Measurements from ENCODE around the gene LIF.

The LIF gene

GRCh38 chr22:30214703-30215407 is 31.7 kb downstream of the LIF start:
- ChIA-PET CTCF (interaction anchor here (0.8 kb wide), 1 partner anchor 36 kb away, joined by 3 read pairs; no protein-coding TSS in a partner anchor), POLR2A (no interaction called here)
- DNase-seq (ENCODE audit: extremely low spot score): no peak
- no peak for TF ChIP-seq FOXA1 (IDR thresholded peaks at IDR 0.05)
- no peak for TF ChIP-seq ZNF384 (IDR thresholded peaks at IDR 0.05)
- no peak for TF ChIP-seq CTBP1 (IDR thresholded peaks at IDR 0.05; ENCODE audit: borderline replicate concordance)
- TF ChIP-seq HDGF (IDR thresholded peaks at IDR 0.05; ENCODE audit: borderline replicate concordance): no peak
- TF ChIP-seq PKNOX1 (IDR thresholded peaks at IDR 0.05): no peak
- TF ChIP-seq BHLHE40 (IDR thresholded peaks at IDR 0.05; ENCODE audit: borderline replicate concordance): no peak
- no peak for TF ChIP-seq TARDBP (IDR thresholded peaks at IDR 0.05)

DNA sequence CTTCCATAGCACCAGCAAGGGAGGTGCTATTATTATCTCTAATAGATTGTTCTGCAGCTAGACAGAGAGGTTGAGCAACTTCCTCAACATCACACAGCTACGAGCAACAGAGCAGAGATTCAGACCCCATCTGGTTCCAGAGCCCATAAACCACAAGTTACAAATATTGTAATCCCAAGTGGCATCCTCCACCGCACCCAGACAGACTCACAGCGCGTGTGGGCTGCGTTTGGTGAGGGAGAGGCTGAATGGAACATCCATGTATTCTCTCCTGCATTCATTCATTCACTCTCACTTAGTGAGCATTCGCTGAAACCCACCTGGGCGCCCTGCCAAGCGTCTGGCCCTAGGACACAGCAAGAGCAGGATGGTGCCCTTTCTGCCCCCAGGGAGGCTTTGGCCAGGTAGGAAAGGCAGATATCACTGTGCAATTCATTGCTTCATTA is 33.5 kb downstream of the LIF start:
- no peak for DNase-seq (ENCODE audit: extremely low spot score)
- TF ChIP-seq FOXK2 (IDR thresholded peaks at IDR 0.05): no peak
- CTCF ChIA-PET: interaction anchor here (0.7 kb wide), 1 partner anchor 114 kb away, joined by 3 read pairs; the partner anchor contains the start of gene TBC1D10A
- POLR2A ChIA-PET: no interaction called here

- ChIA-PET CTCF (interaction anchor here (0.7 kb wide), 1 partner anchor 114 kb away, joined by 3 read pairs; the partner anchor contains the start of gene TBC1D10A), POLR2A (no interaction called here)
- DNase-seq (ENCODE audit: extremely low spot score): no peak
- TF ChIP-seq HDGF (IDR thresholded peaks at IDR 0.05; ENCODE audit: borderline replicate concordance) (no peak), BHLHE40 (IDR thresholded peaks at IDR 0.05; ENCODE audit: borderline replicate concordance) (no peak), FOXK2 (IDR thresholded peaks at IDR 0.05) (no peak), SUZ12 (IDR thresholded peaks at IDR 0.05) (no peak), ARNT (IDR thresholded peaks at IDR 0.05) (no peak), L3MBTL2 (conservative IDR thresholded peaks at IDR 0.05) (no peak), ELF4 (IDR thresholded peaks at IDR 0.05) (no peak), SP1 (IDR thresholded peaks at IDR 0.05) (no peak), FOXM1 (IDR thresholded peaks at IDR 0.05; ENCODE audit: borderline replicate concordance) (no peak), CTBP1 (IDR thresholded peaks at IDR 0.05; ENCODE audit: borderline replicate concordance) (no peak), NFRKB (IDR thresholded peaks at IDR 0.05) (no peak), PKNOX1 (IDR thresholded peaks at IDR 0.05) (no peak), LEF1 (IDR thresholded peaks at IDR 0.05; ENCODE audit: borderline replicate concordance) (no peak)
These were observed 34.1 kb downstream of the LIF start for GRCh38 chr22:30212363-30212995.

DNA sequence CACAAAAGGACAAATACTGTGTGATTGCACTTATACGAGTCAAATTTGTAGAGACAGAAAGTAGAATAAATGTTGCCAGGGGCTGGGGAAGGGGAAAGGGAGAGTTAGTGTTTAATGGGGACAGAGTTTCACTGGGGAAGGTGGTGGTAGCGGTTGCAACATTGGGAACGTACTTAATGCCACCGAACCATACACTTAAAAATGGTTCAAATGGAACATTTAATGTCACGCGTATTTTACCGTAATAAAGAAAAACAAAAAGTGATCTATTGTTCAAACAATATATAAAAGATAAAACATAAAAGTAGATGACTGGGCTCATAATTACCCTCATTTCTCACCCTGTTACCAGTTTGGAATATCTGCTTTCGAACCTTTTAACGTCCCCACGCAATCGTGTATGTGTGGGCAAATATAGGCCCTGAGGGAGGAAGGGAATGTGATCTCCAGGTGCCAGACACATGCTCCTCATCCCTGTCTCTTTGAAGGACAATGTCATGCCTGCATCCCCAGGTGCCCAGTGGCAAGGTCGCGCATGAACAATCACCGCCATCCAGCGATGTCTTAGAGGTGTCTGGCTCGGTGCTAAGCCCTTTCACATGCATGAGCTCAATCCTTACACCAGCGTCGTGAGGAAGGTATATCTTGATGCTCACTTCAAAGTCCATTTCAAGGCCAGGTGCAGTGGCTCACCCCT is 35.3 kb downstream of the LIF start:
- ChIA-PET POLR2A (no interaction called here), CTCF (no interaction called here)
- TF ChIP-seq SP1 (IDR thresholded peaks at IDR 0.05) (no peak), SUZ12 (IDR thresholded peaks at IDR 0.05) (no peak), NFRKB (IDR thresholded peaks at IDR 0.05) (no peak), BHLHE40 (IDR thresholded peaks at IDR 0.05; ENCODE audit: borderline replicate concordance) (no peak), ZNF384 (IDR thresholded peaks at IDR 0.05) (no peak), PKNOX1 (IDR thresholded peaks at IDR 0.05) (no peak), TARDBP (IDR thresholded peaks at IDR 0.05) (no peak), ELF4 (IDR thresholded peaks at IDR 0.05) (no peak), CTBP1 (IDR thresholded peaks at IDR 0.05; ENCODE audit: borderline replicate concordance) (no peak), ARNT (IDR thresholded peaks at IDR 0.05) (no peak), HDGF (IDR thresholded peaks at IDR 0.05; ENCODE audit: borderline replicate concordance) (no peak), FOXA1 (IDR thresholded peaks at IDR 0.05) (no peak), FOXM1 (IDR thresholded peaks at IDR 0.05; ENCODE audit: borderline replicate concordance) (no peak), L3MBTL2 (conservative IDR thresholded peaks at IDR 0.05) (no peak), LEF1 (IDR thresholded peaks at IDR 0.05; ENCODE audit: borderline replicate concordance) (no peak), FOXK2 (IDR thresholded peaks at IDR 0.05) (no peak)
- DNase-seq (ENCODE audit: extremely low spot score): no peak

GRCh38 chr22:30210235-30210909 is 36.2 kb downstream of the LIF start:
- ChIA-PET CTCF (interaction anchor here (0.6 kb wide), 1 partner anchor 46 kb away, joined by 4 read pairs; no protein-coding TSS in a partner anchor), POLR2A (no interaction called here)
- DNase-seq (ENCODE audit: extremely low spot score): no peak
- TF ChIP-seq ARNT (IDR thresholded peaks at IDR 0.05) (no peak), CTBP1 (IDR thresholded peaks at IDR 0.05; ENCODE audit: borderline replicate concordance) (no peak), PKNOX1 (IDR thresholded peaks at IDR 0.05) (no peak), HDGF (IDR thresholded peaks at IDR 0.05; ENCODE audit: borderline replicate concordance) (no peak), NFRKB (IDR thresholded peaks at IDR 0.05) (no peak), BHLHE40 (IDR thresholded peaks at IDR 0.05; ENCODE audit: borderline replicate concordance) (no peak), L3MBTL2 (conservative IDR thresholded peaks at IDR 0.05) (no peak), ELF4 (IDR thresholded peaks at IDR 0.05) (no peak)

All from HEK293T (cell line).